Measurements from ENCODE around the gene CAMK2B.
"Not testable (repeated sequence)": the region's sequence is repeated elsewhere in the genome, so short reads cannot be mapped to it uniquely, and the experiment has no call there.

CAMK2B gene

GRCh38 chr7:44215531-44215930 lies 109.9 kb downstream of the CAMK2B start:
- DNase-seq: no peak

DNA sequence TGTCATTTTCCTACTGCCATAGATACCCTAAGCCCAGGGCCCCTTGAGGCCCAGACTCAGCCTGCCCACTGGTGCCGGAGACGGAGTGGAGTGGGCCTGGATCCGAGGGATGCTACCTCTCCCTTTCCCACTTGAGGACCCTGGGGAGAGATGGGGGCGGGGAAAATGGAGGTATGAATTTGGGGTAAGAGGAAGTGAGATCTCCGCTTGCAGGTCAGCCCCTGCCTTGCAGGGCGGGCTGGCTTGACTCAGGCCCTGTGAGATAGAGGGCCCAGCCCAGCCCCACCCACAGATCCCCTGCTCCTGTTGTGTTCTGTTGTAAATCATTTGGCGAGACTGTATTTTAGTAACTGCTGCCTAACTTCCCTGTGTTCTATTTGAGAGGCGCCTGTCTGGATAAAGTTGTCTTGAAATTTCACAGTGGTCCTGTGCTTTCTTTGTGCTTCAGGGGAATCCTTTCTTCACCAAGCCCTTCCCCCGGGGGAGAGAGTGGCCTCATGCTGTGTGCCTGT lies 111.5 kb downstream of the CAMK2B start:
- DNase-seq: no peak

GRCh38 chr7:44213206-44213876 lies 112.1 kb downstream of the CAMK2B start:
- DNase-seq: no peak

- no peak for DNase-seq
These were observed 112.7 kb downstream of the CAMK2B start for GRCh38 chr7:44212581-44213184.

GRCh38 chr7:44212018-44212417 lies 113.4 kb downstream of the CAMK2B start:
- DNase-seq: no peak

- DNase-seq: no peak
These were observed 114.2 kb downstream of the CAMK2B start for GRCh38 chr7:44211126-44211675.

GRCh38 chr7:44210107-44210506 lies 115.3 kb downstream of the CAMK2B start:
- DNase-seq: no peak

- DNase-seq: no peak
These were observed 117.3 kb downstream of the CAMK2B start for GRCh38 chr7:44208085-44208484.

GRCh38 chr7:44206008-44206407 lies 119.4 kb downstream of the CAMK2B start:
- no peak for DNase-seq

DNA sequence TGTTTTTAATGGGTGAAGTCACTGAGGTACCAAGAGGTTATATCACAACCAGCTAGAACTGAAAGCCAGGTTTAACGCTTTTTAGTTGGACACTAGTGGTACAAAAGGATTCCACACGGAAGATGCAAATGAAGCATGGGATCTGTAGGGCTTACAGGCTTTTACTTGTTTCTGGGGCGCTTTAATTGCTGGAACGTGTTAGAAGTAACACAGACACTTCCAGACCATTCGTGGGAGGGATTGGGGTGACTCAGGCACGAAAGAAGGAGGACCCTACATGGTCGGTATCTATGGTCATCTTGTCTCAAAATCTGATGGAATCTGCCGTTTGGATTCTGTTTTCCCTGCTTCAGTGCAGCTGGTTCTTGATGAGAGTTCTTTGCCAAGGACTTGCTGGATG lies 123.6 kb downstream of the CAMK2B start:
- no peak for DNase-seq

- DNase-seq: peak; percentile 95 to 97
These were observed 124.5 kb downstream of the CAMK2B start, which contains the start of gene YKT6 for GRCh38 chr7:44200699-44201461. Gene YKT6, plus strand, starts transcription at chr7:44200978. Its CDS starts 158 bp downstream, at chr7:44201136.

GRCh38 chr7:44200163-44200562 lies 125.2 kb downstream of the CAMK2B start:
- DNase-seq: not testable (repeated sequence)

DNA sequence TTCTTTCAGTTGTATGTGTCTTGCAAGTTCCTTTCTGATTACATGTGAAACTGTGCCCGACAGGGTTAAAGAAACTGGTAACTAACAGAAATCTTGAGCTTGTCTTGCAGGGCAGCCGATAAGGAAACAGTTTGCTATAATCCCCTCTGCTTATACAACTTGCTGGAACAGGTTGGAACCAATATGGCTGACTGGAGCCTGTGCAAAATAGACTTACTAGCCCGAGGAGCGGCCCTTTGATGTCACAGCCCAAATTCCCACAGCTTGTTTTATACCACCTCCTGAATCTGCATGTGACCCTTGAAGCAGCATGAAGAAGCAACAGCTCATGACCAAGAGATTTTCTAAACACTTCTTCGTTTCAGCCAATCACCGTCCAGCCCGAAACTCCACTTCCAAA lies 127.9 kb downstream of the CAMK2B start:
- DNase-seq: no peak

GRCh38 chr7:44196450-44196872 lies 128.9 kb downstream of the CAMK2B start:
- DNase-seq: peak; percentile 56 to 73

GRCh38 chr7:44195889-44196288 lies 129.5 kb downstream of the CAMK2B start:
- DNase-seq: peak in 1 of 2 donors; percentile 14

DNA sequence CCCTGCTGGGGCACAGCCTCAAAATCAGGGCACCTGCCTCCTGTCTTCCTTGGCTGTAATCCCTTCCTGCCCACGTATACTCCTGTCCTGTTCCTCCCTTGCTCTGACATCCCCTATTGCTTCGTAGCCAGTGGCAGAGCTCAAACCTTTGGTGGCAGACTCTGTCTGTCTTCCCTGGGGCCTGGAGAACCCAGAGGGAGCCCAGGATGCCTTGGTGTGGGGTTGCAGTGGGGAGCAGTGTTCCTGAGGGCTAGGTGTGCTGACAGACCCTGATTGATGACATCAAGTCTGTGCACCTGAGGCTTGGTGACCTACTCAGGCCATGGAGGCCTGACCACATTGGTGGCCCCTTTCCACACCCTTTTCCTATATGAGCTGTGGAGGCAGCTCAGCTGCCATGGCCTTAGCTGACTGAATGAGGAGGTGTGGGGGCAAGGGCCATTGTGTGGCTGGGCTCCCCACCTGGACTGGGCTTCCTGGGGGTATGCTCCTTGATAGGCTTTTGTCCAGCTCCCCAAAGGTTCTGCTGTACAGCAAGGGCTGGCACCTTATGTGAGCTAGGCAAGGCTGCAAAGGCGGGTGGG lies 130.7 kb downstream of the CAMK2B start:
- DNase-seq: no peak

- DNase-seq: no peak
These were observed 131.3 kb downstream of the CAMK2B start for GRCh38 chr7:44194069-44194468.

GRCh38 chr7:44193011-44193802 lies 132.2 kb downstream of the CAMK2B start:
- no peak for DNase-seq

DNA sequence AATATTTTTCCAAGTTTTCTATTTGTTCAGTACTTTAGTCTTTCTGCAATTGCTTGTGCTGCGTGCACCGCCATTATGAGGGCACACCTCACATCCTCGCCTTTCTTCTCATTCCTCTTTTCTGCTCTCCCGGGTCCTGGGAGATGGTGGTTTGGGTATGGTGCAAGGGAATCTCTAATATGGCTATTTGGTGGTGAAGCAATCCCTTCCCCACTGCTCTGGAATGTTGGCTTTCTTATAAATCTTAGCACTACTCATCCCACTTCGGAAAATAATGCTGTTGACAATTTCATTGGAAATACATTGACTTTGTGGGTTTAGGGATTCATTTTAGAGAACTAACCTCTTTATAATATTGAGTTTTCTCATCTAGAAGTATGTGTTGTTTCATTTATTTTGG lies 134.2 kb downstream of the CAMK2B start:
- no peak for DNase-seq

- no peak for DNase-seq
These were observed 135.2 kb downstream of the CAMK2B start for GRCh38 chr7:44189993-44190872.
